Measurements from ENCODE around the gene HCST. TPM values are rescaled to one million over a fixed set of nuclear protein-coding genes. Genes with fewer than 3 reads are reported as not detected.

Gene HCST
- total and polyA plus RNA-seq, 2 of the 4 experiments (the other 2 are of a cell fraction): 1.5 TPM; not detected in 1

DNA sequence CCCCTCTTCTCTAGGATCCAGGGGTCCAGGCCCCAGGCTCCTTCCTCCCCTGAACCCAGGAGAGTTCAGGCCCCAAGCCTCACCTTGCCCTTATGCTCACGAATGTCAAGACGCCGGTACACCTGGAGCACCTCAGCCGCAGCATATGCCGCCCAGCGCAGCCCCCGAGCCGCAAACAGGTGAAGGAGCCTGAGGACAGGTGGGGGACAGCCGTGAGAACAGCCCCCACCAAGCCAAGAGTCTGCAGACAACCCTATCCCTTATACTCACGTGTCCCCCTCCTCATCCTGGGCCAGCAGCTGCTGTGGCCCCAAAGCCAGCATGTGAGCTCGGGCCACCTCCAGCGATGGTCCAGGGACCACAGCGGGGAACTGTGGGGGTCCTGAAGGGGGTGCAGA lies 5.7 kb upstream of the HCST start:
- H3K9ac ChIP-seq (ENCODE audit: low read depth, low read length): no peak overlapping the region
- WGBS, 2 experiments (ENCODE audit: extremely low coverage in 2 of 2, insufficient read length in 1 of 2): no CpG with 5 or more reads among the region's 13 CpGs
- peaks cover 1% of the 10 kb centered on the region for H3K9me1 ChIP-seq (ENCODE audit: insufficient read depth, low read length)
- H3K79me1 ChIP-seq (ENCODE audit: low read depth in 1 of 2, low read length in 2 of 2): peaks cover 16 to 36% of the 10 kb centered on the region in 2 experiments; a peak in 3 of 4 replicates
- H3K56ac ChIP-seq (ENCODE audit: extremely low read depth, insufficient read depth, low read length): no peak overlapping the region
- H2BK15ac ChIP-seq (ENCODE audit: low read depth, low read length): no peak overlapping the region
- POLR2A ChIA-PET (ENCODE audit: unreplicated experiment): no interaction called here
- no peak overlapping the region for H2AK5ac ChIP-seq (ENCODE audit: low read depth, low read length)
- H4K8ac ChIP-seq (ENCODE audit: low read depth in 2 of 2, low read length in 2 of 2): no peak overlapping the region
- dilution Hi-C loops (cut with HindIII; ENCODE audit: low sequenced_read_pairs, unreplicated experiment) (no loop called here), intact Hi-C loops (cut with micrococcal nuclease) (no loop called here), in situ Hi-C loops (cut with MboI; ENCODE audit: low sequenced_read_pairs) (no loop called here)
- no peak overlapping the region for H2BK120ac ChIP-seq (ENCODE audit: low read depth, low read length)
- no peaks in the 10 kb centered on the region for H3K27me3 ChIP-seq (ENCODE audit: control insufficient read depth, insufficient read depth, low read length)
- H3K9me3 ChIP-seq (ENCODE audit: control insufficient read depth, insufficient read depth, low read length): no peaks in the 10 kb centered on the region
- H4K5ac ChIP-seq (ENCODE audit: low read depth, low read length): no peak overlapping the region
- H3K27ac ChIP-seq (ENCODE audit: insufficient read depth, low read length): no peak overlapping the region
- CTCF ChIA-PET: no interaction called here
- H2BK20ac ChIP-seq (ENCODE audit: low read depth, low read length): no peak overlapping the region
- peaks cover 10% of the 10 kb centered on the region for H3K4me1 ChIP-seq (ENCODE audit: control insufficient read depth, insufficient read depth, low read length)
- no peak overlapping the region for H3K4me2 ChIP-seq (ENCODE audit: low read depth, low read length)
- no peak overlapping the region for H3K4me3 ChIP-seq (ENCODE audit: insufficient read depth, low read depth, low read length)
- H3K36me3 ChIP-seq (ENCODE audit: control insufficient read depth, insufficient read depth, low read length): peaks cover 19% of the 10 kb centered on the region
- no peak overlapping the region for H3K18ac ChIP-seq (ENCODE audit: low read depth, low read length)
- no peak for TF ChIP-seq RFX5 (IDR thresholded peaks at IDR 0.05; ENCODE audit: low read depth, low read length)
- no peak for TF ChIP-seq BHLHE40 (IDR thresholded peaks at IDR 0.05; ENCODE audit: low read depth, low read length)
- TF ChIP-seq POLR2A (IDR thresholded peaks at IDR 0.05; ENCODE audit: low read depth, low read length): no peak
- TF ChIP-seq, protein P1, sequence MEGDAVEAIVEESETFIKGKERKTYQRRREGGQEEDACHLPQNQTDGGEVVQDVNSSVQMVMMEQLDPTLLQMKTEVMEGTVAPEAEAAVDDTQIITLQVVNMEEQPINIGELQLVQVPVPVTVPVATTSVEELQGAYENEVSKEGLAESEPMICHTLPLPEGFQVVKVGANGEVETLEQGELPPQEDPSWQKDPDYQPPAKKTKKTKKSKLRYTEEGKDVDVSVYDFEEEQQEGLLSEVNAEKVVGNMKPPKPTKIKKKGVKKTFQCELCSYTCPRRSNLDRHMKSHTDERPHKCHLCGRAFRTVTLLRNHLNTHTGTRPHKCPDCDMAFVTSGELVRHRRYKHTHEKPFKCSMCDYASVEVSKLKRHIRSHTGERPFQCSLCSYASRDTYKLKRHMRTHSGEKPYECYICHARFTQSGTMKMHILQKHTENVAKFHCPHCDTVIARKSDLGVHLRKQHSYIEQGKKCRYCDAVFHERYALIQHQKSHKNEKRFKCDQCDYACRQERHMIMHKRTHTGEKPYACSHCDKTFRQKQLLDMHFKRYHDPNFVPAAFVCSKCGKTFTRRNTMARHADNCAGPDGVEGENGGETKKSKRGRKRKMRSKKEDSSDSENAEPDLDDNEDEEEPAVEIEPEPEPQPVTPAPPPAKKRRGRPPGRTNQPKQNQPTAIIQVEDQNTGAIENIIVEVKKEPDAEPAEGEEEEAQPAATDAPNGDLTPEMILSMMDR (conservative IDR thresholded peaks at IDR 0.05; ENCODE audit: low read depth, low read length): no peak
- no peak for TF ChIP-seq FOS (IDR thresholded peaks at IDR 0.05; ENCODE audit: low read depth, low read length)
- H2BK5ac ChIP-seq (ENCODE audit: low read depth, low read length, poor library complexity, severe bottlenecking): no peak overlapping the region
- no peak overlapping the region for H3K4ac ChIP-seq (ENCODE audit: low read depth, low read length)
- no peak overlapping the region for H2AFZ ChIP-seq (replicated peaks; ENCODE audit: low read length, poor library complexity)
- no peaks in the 10 kb centered on the region for H4K20me1 ChIP-seq (ENCODE audit: insufficient read depth, low read length)
- H4K91ac ChIP-seq (ENCODE audit: insufficient read depth, low read depth, low read length): no peak overlapping the region
- DNase-seq (no peak), ATAC-seq (ENCODE audit: low read depth) (no peak)
- no peak overlapping the region for H3K14ac ChIP-seq (replicated peaks; ENCODE audit: low read depth, low read length)
- no TSS peak for BruUV-seq (replicated peaks)
- H2AK9ac ChIP-seq (replicated peaks; ENCODE audit: low read depth, low read length, poor library complexity): no peak overlapping the region
- H3K23ac ChIP-seq (ENCODE audit: low read depth, low read length): no peak overlapping the region

Measured in IMR-90 (cell line).